Gastroesophageal sphincter (tissue), 3 donors: ENCODE data around the gene KCNK4.

ENCODE experiments used
- CTCF ChIP-seq, 4 experiments: fragments of 200-600 bp in 2 of 4; fragments of 450-650 bp in 2 of 4; sonication (generic) in 1 of 4; IDR thresholded peaks; one replicate each; pipeline ENCODE4 v1.5.1; 2017 to 2019; ENCODE audit warnings: antibody characterized with exemption in 4 of 4, mild to moderate bottlenecking in 2 of 4, moderate library complexity in 2 of 4
- EP300 ChIP-seq: sonication (generic); formaldehyde crosslinking; IDR thresholded peaks from one replicate; pipeline ENCODE4 v1.6.1; 2017; ENCODE audit warnings: antibody characterized with exemption, mild to moderate bottlenecking
- POLR2A ChIP-seq, 2 donors: fragments of 450-650 bp; IDR thresholded peaks; one replicate each; pipeline ENCODE4 v1.6.1; 2017; ENCODE audit warnings: antibody characterized with exemption in 2 of 2, mild to moderate bottlenecking in 2 of 2, moderate library complexity in 1 of 2
- POLR2AphosphoS5 ChIP-seq: sonication (generic); formaldehyde crosslinking; IDR thresholded peaks from one replicate; pipeline ENCODE4 v1.6.1; 2017; ENCODE audit warnings: antibody characterized with exemption

GRCh38 chr11:64312947-64313346 lies 21.8 kb downstream of the KCNK4 start:
- TF ChIP-seq CTCF (IDR thresholded peaks at IDR 0.05) = no peak
- no peak for TF ChIP-seq POLR2AphosphoS5
- no peak for TF ChIP-seq POLR2A (IDR thresholded peaks at IDR 0.05)
- TF ChIP-seq EP300 = no peak
